ENCODE data around the gene SLC26A8. TPM values are rescaled to one million over a fixed set of nuclear protein-coding genes. Genes with fewer than 3 reads are reported as not detected.

SLC26A8 gene
- total RNA-seq, 1 experiment from 2014 or later: not detected

DNA sequence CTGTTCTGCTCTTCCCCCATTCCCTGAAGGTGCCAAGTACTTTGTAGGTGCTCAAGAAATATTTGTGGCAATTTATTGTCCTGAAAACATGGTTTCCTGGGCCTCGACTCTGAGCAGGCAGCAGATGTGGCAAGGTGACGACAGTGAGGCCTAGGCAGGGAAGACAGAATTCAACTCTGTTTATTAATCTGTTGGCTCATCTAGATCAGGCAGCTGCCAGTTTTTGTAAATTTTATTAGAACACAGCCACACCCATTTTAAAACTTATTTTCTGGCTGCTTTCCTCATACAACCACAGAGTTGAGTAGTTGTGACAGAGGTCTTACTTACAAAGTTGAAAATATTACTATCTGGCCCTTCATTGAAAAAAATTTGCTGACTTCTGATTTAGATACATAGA is 27.7 kb upstream of the SLC26A8 start:
- peaks cover 47% of the 10 kb centered on the region for H3K79me2 ChIP-seq (ENCODE audit: insufficient read depth, low read length)
- H3K27me3 ChIP-seq (ENCODE audit: insufficient read depth, low read length): no peaks in the 10 kb centered on the region
- ATAC-seq (no peak), DNase-seq (ENCODE audit: low read depth, low spot score) (no peak)
- no TSS peak for BruUV-seq (replicated peaks)
- ChIA-PET RAD21 (ENCODE audit: low non-redundant PET in 1 of 2, low total read pairs in 2 of 2, uncharacterized antibody in 2 of 2, unreplicated experiment in 2 of 2) (no interaction called here), POLR2A (interaction anchor here (0.6 kb wide), 1 partner anchor 169 kb away, joined by 3 read pairs; no protein-coding TSS in a partner anchor), CTCF (interaction anchor here (0.7 kb wide), 1 partner anchor 43 kb away, joined by 3 read pairs; no protein-coding TSS in a partner anchor)
- no peak for TF ChIP-seq CBX3 (IDR thresholded peaks at IDR 0.05; ENCODE audit: low read depth)
- no peak for TF ChIP-seq ZNF274 (IDR thresholded peaks at IDR 0.05; ENCODE audit: low read depth, low read length)
- TF ChIP-seq FOSL1 (IDR thresholded peaks at IDR 0.05; ENCODE audit: low read depth): no peak
- no peak for TF ChIP-seq RAD21 (IDR thresholded peaks at IDR 0.05; ENCODE audit: low read depth)
- no peak for TF ChIP-seq SP1 (IDR thresholded peaks at IDR 0.05; ENCODE audit: low read depth)
- no peak for TF ChIP-seq MAX (IDR thresholded peaks at IDR 0.05)
- TF ChIP-seq SRF (IDR thresholded peaks at IDR 0.05; ENCODE audit: low read depth): no peak
- TF ChIP-seq CEBPB (IDR thresholded peaks at IDR 0.05; ENCODE audit: low read depth): no peak
- no peak for TF ChIP-seq TCF7L2 (IDR thresholded peaks at IDR 0.05; ENCODE audit: borderline replicate concordance, extremely low read depth, insufficient read depth, insufficient read length)
- TF ChIP-seq YY1 (IDR thresholded peaks at IDR 0.05; ENCODE audit: extremely low read depth, insufficient replicate concordance, low read depth, low read length): no peak
- TF ChIP-seq POLR2AphosphoS5 (IDR thresholded peaks at IDR 0.05; ENCODE audit: low read depth, low read length): no peak
- H3K27ac ChIP-seq (ENCODE audit: low read depth, low read length): no peak overlapping the region
- no peaks in the 10 kb centered on the region for H3K9me2 ChIP-seq (ENCODE audit: insufficient read depth)
- peaks cover 0 to 4% of the 10 kb centered on the region in 2 experiments; a peak in 1 of 4 replicates for H3K4me1 ChIP-seq (ENCODE audit: control insufficient read depth in 1 of 2, insufficient read depth in 2 of 2, low read length in 2 of 2)
- H4K20me1 ChIP-seq (ENCODE audit: insufficient read depth): no peaks in the 10 kb centered on the region
- no peak overlapping the region for H2AFZ ChIP-seq (ENCODE audit: low read depth, low read length, poor library complexity, severe bottlenecking)
- H3K4me3 ChIP-seq (replicated peaks in 1 of 2; ENCODE audit: low read depth in 1 of 2, low read length in 2 of 2): no peak overlapping the region
- H3K9ac ChIP-seq (ENCODE audit: low read length): no peak overlapping the region
- intact Hi-C loops (cut with micrococcal nuclease): no loop called here
- H3K4me2 ChIP-seq (ENCODE audit: low read length): no peak overlapping the region
- no peaks in the 10 kb centered on the region for H3K9me3 ChIP-seq (ENCODE audit: control insufficient read depth in 1 of 2, insufficient read depth in 1 of 2, low read depth in 1 of 2, low read length in 2 of 2)
- H3K36me3 ChIP-seq (ENCODE audit: control insufficient read depth in 1 of 2, insufficient read depth in 2 of 2, low read length in 2 of 2): 0 out of 4 replicates have a peak, but pooled peaks cover 2 to 5% of the 10 kb centered on the region in 2 experiments

Data from HCT116 (cell line).